Measurements from ENCODE around the gene ACTR1B. TPM values are rescaled to one million over a fixed set of nuclear protein-coding genes. Genes with fewer than 3 reads are reported as not detected.
"Not testable (repeated sequence)": the region's sequence is repeated elsewhere in the genome, so short reads cannot be mapped to it uniquely, and the experiment has no call there.

ACTR1B gene
- total and polyA plus RNA-seq, 7 donors: 38.3 to 65.4 (median 50.9) TPM

DNA sequence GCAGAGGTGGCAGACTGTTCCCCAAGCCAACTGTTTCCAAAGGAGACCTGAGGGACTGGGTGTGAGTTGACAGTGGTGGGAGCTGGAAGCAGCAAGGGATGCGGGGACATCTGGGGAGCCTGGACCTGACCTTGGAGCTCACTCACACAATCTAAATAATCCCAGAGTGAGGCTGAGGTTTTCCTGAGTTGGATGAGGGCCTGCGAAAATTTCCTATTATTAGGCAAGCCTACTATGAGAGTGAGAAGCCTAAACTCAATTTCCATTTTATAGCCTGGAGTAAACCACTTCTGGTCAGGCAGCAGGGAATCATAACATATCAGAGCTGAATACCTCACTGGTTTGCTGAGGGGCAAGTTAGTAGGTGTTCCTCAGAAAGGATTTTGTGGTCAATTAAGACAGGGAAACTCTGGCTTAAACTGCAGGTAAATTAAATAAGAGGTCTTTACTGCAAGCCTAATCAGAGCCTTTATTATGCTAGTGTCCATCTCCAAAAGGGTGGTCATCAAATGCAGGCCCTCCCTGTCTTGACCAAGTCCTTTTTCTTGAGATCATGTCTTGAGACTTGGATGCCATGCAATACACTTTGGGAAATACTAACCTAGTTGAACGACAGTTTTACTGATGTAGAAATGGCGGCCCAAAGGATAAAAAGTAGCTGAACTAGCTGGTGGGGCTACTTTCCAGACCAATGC is 19.7 kb downstream of the ACTR1B start:
- Histone ChIP-seq H3K4me3 (no peak overlapping the region), H3K27me3 (ENCODE audit: insufficient read depth in 3 of 3, low read length in 2 of 3) (no peaks in the 10 kb centered on the region), H3K36me3 (ENCODE audit: insufficient read depth in 1 of 2, low read depth in 1 of 2) (peaks cover 11 to 24% of the 10 kb centered on the region in 2 donors), H3K4me1 (peaks cover 7% of the 10 kb centered on the region), H3K9me3 (no peaks in the 10 kb centered on the region), H3K27ac (no peak overlapping the region)
- TF ChIP-seq, protein P1, sequence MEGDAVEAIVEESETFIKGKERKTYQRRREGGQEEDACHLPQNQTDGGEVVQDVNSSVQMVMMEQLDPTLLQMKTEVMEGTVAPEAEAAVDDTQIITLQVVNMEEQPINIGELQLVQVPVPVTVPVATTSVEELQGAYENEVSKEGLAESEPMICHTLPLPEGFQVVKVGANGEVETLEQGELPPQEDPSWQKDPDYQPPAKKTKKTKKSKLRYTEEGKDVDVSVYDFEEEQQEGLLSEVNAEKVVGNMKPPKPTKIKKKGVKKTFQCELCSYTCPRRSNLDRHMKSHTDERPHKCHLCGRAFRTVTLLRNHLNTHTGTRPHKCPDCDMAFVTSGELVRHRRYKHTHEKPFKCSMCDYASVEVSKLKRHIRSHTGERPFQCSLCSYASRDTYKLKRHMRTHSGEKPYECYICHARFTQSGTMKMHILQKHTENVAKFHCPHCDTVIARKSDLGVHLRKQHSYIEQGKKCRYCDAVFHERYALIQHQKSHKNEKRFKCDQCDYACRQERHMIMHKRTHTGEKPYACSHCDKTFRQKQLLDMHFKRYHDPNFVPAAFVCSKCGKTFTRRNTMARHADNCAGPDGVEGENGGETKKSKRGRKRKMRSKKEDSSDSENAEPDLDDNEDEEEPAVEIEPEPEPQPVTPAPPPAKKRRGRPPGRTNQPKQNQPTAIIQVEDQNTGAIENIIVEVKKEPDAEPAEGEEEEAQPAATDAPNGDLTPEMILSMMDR (IDR thresholded peaks at IDR 0.05): no peak
- DNase-seq: no peak
- ATAC-seq: no peak
- whole genome bisulfite sequencing, 3 donors: 86 to 96% (median 94%) methylated on average over 4 of the region's 4 CpGs
- intact Hi-C loops (cut with DNase I): loop anchor here in 1 of 2 donors (10.0 kb wide), 1 partner anchor 49 kb away; no protein-coding TSS in a partner anchor

DNA sequence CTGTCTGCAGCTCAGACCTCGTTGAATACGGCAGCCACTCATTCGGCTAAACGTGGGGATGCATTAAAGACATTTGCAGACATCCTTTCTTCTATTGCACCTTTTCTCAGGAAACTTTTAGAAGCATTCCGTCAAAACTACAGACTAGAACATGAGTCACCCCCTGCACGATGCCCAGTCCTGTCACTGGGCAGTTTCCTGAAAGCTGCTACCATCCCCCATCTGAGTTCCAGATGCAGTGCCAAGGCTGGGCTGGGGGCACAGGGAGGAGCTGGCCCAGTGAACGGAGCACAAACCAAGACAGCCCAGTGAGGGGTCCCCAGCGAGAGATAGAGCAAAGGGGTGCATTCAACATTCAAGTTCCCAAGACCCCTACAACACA is 37.8 kb downstream of the ACTR1B start:
- H3K27me3 ChIP-seq (ENCODE audit: insufficient read depth in 3 of 3, low read length in 2 of 3); intact Hi-C loops (cut with DNase I); DNase-seq; ATAC-seq; H3K36me3 ChIP-seq (ENCODE audit: insufficient read depth in 1 of 2, low read depth in 1 of 2); H3K27ac ChIP-seq; H3K9me3 ChIP-seq; H3K4me1 ChIP-seq; H3K4me3 ChIP-seq: not testable (repeated sequence)
- WGBS, 3 donors: 51 to 66% (median 57%) methylated on average over 8 of the region's 8 CpGs

DNA sequence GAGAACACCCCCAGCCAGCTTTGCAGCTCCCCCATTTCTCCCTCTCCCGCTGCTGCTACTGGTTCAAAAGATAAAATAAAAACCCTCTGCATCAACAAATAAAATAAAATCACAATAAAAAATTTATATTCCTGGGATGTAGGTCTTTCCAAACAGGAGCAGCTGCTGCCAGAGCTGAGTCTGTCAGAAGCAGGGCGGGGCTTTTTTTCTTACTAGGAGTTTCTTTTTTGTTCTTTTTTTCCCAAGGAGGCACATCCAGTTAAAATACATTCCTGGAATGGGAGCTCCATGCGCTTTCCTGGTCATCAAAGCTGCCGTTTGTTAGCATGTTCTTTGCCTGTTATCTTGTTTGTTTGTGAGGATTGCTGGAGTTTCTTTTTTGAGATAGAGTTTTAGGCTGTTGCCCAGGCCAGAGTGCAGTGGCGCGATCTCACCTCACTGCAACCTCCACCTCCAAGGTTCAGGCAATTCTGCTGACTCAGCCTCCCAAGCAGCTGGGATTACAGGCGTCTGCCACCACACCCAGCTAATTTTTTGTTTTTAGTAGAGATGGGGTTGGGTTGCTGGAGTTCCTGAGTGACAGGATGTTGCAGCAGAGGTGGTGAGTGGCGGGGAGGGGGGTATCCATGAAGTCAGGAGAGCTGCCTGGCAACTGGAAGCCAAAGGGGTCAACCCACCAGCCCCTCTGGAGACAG is 38.3 kb downstream of the ACTR1B start:
- H3K4me1 ChIP-seq; H3K4me3 ChIP-seq; H3K9me3 ChIP-seq; intact Hi-C loops (cut with DNase I); H3K27me3 ChIP-seq (ENCODE audit: insufficient read depth in 3 of 3, low read length in 2 of 3); H3K27ac ChIP-seq; ATAC-seq; DNase-seq; H3K36me3 ChIP-seq (ENCODE audit: insufficient read depth in 1 of 2, low read depth in 1 of 2): not testable (repeated sequence)
- 24 to 47% (median 39%) methylated on average over 2 to 5 of the region's 8 CpGs for WGBS, 3 donors

DNA sequence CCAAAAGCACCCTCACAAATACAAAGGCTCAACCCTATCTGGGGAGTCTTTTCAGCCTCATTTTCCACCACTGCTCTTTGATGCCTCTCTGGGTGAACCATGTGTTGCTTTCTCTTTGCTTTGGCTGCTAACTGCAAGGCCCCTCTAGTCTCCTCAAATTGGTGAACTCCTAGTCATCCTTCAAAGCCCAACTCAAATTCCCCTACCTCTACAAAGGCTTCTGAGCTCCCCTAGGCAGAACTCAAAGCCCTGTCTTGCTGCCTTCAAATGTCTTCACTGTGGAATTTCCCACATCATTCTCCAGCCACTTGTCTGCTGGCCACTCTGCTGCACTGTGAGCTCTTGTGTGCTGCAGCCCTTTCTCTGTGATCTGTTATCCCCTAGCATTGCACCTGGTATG is 40.9 kb downstream of the ACTR1B start:
- DNase-seq; H3K4me1 ChIP-seq; H3K36me3 ChIP-seq (ENCODE audit: insufficient read depth in 1 of 2, low read depth in 1 of 2); H3K4me3 ChIP-seq; ATAC-seq; intact Hi-C loops (cut with DNase I); H3K27me3 ChIP-seq (ENCODE audit: insufficient read depth in 3 of 3, low read length in 2 of 3); H3K27ac ChIP-seq; H3K9me3 ChIP-seq: not testable (repeated sequence)

DNA sequence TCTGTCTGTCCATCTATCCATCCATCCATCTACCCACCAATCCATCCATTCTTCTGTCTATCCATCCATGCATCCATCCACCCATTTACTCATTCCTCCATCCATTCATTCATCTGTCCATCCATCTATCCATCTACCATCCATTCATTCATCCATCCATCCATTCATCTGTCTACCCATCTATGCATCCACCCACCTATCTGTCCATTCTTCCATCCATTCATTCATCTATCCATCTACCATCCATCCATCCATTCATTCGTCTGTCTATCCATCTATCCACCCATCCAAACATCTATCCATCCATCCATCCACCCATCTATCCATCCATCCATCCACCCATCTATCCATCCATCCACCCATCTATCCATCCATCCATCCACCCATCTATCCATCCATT is 43.4 kb downstream of the ACTR1B start:
- H3K9me3 ChIP-seq; H3K4me1 ChIP-seq; intact Hi-C loops (cut with DNase I): not testable (repeated sequence)

DNA sequence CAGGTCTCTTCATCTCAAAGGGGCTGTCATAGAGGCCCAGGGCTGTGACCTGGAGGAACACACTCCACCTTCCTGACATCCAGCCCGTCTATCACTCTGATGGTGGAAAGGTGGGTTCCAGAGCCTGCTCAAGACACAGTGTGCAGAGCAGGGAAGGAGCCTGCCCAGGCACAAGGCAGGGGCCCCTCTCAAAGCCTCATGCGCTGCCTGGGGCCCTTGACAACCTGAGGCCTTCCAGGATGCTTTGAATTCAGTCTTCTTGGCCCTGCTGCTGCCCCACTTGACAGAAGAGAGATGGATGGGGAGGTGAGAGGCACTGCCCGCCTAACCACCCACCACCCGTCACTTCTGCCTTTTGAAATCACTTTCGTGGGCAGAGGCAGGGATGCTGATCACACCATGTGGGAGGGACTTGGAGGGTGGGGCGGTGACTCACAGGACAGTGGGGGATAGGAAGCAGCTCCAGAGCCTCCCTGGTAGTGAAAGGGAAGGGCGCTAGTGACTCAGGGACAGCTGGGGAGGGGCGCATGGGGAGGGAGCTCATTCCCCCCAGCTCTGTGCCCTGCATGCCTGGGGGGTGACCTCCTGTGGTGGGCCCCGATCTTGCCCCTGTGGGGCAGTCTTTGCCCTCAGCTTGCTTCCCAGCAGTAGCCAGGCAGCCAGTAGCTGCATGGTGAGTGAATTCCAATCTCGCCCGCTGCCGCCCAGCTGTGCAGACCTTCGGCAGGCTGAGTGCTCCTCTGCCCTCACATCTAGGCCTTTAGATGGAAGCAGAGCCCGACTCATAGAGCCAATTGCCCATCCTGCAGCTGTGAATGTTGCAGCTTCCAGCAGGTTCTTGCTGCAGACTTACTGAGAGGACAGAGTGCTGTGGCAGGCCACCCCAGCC is 44.7 kb downstream of the ACTR1B start:
- not testable (repeated sequence) for H3K27ac ChIP-seq

More for the DNA sequence above, 43.4 kb downstream of the ACTR1B start:
- not testable (repeated sequence) for ATAC-seq; H3K27me3 ChIP-seq (ENCODE audit: insufficient read depth in 3 of 3, low read length in 2 of 3); H3K36me3 ChIP-seq (ENCODE audit: insufficient read depth in 1 of 2, low read depth in 1 of 2); H3K4me3 ChIP-seq; DNase-seq; H3K27ac ChIP-seq
- WGBS, 3 donors: 88 to 100% (median 97%) methylated on average over 1 of the region's 1 CpG

More for the DNA sequence above, 44.7 kb downstream of the ACTR1B start:
- H3K9me3 ChIP-seq; H3K36me3 ChIP-seq (ENCODE audit: insufficient read depth in 1 of 2, low read depth in 1 of 2); intact Hi-C loops (cut with DNase I); H3K4me1 ChIP-seq; DNase-seq; H3K27me3 ChIP-seq (ENCODE audit: insufficient read depth in 3 of 3, low read length in 2 of 3); H3K4me3 ChIP-seq: not testable (repeated sequence)
- ATAC-seq: peak in 2 of 4 donors; percentile 41 to 44
- 64 to 74% (median 66%) methylated on average over 5 to 8 of the region's 14 CpGs for WGBS, 3 donors
